Measurements from ENCODE around the gene ESR2.
"Not testable (repeated sequence)": the region's sequence is repeated elsewhere in the genome, so short reads cannot be mapped to it uniquely, and the experiment has no call there.

ESR2 gene

DNA sequence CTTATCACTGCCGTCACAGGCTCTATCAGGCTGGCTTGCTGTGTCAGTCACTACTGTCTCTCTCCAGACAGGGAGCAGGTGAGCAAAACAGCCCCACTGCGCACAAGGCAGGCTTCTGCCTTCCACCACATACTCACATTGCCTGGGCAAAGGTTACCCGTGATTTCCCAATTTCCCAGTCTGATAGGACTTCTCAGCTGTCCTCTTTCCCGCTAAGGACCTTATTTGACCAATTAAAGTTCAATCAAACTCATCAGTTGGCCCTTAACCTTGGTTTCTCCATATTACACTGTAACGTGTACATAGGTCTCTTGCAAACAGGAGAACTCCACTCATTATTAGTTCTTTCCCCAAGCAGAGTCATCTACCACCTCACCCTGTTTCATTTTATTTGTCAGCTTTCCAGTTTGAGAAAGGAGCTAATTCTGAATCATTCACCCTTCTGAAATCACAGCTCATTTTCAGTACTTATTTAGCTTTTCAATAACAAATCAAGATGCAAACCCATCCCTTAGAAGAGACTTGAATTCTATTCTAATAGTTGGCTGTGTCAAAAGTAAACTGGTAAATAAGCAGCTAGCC lies 170.8 kb downstream of the ESR2 start:
- no peaks in the 10 kb centered on the region for H3K9me3 ChIP-seq (ENCODE audit: insufficient read depth, low read depth, low read length)
- H3K4me3 ChIP-seq (ENCODE audit: low read length) = no peak overlapping the region
- no peak overlapping the region for H3K9ac ChIP-seq (ENCODE audit: low read depth, low read length)
- H3K27me3 ChIP-seq (ENCODE audit: insufficient read depth, low read length) = no peaks in the 10 kb centered on the region
- WGBS = 94% methylated on average over 5 of the region's 5 CpGs
- H3K36me3 ChIP-seq (ENCODE audit: insufficient read depth, low read length) = peaks cover 73% of the 10 kb centered on the region
- H3K27ac ChIP-seq (ENCODE audit: low read depth, low read length) = no peak overlapping the region
- no peaks in the 10 kb centered on the region for H3K4me1 ChIP-seq (ENCODE audit: insufficient read depth, low read length)

DNA sequence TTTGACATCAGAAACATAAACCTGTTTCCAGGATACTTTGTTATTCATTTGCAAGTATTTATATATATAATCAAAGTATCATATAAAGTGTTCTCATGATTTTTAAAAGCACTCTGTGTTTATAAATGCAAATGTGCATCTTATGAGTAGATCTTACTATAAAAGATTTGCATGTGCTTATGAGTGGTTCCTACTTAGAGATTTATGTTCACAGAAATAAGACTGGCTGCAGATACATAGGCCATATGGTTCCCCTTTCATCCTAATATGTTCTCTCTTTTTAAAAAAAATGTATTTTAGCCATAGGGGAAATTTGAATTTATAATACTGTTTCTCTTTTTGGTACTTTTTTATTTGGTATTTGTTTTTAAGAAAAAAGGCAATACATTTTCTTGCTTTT lies 174.2 kb downstream of the ESR2 start:
- Histone ChIP-seq H3K9ac (ENCODE audit: low read depth, low read length) (no peak overlapping the region), H3K4me3 (ENCODE audit: low read length) (no peak overlapping the region), H3K36me3 (ENCODE audit: insufficient read depth, low read length) (peaks cover 55% of the 10 kb centered on the region), H3K27ac (ENCODE audit: low read depth, low read length) (no peak overlapping the region), H3K4me1 (ENCODE audit: insufficient read depth, low read length) (no peaks in the 10 kb centered on the region), H3K27me3 (ENCODE audit: insufficient read depth, low read length) (no peaks in the 10 kb centered on the region), H3K9me3 (ENCODE audit: insufficient read depth, low read depth, low read length) (no peaks in the 10 kb centered on the region)

DNA sequence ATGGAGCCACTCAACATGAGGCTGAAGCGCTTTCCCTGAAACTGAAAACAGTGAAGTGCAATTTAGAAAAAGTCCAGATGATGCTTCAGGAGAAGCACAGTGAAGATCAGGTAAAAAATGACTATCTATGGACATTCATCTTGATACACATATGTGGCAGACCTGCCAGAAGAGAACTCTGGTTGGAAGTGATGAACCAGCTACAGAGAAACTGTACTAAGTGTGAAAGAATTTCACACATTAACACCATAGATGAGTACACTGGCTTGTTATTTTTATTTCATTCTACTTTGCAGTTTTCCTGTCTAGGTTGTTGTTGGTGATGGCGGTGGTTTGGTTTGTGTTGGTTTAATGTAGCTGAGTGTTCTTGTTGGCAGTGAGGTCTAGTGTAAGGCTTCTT lies 174.7 kb downstream of the ESR2 start:
- Histone ChIP-seq H3K9ac (ENCODE audit: low read depth, low read length) (no peak overlapping the region), H3K36me3 (ENCODE audit: insufficient read depth, low read length) (peaks cover 56% of the 10 kb centered on the region), H3K9me3 (ENCODE audit: insufficient read depth, low read depth, low read length) (no peaks in the 10 kb centered on the region), H3K27ac (ENCODE audit: low read depth, low read length) (no peak overlapping the region), H3K4me1 (ENCODE audit: insufficient read depth, low read length) (no peaks in the 10 kb centered on the region), H3K27me3 (ENCODE audit: insufficient read depth, low read length) (no peaks in the 10 kb centered on the region), H3K4me3 (ENCODE audit: low read length) (no peak overlapping the region)
- WGBS = 95% methylated on average over 2 of the region's 2 CpGs

DNA sequence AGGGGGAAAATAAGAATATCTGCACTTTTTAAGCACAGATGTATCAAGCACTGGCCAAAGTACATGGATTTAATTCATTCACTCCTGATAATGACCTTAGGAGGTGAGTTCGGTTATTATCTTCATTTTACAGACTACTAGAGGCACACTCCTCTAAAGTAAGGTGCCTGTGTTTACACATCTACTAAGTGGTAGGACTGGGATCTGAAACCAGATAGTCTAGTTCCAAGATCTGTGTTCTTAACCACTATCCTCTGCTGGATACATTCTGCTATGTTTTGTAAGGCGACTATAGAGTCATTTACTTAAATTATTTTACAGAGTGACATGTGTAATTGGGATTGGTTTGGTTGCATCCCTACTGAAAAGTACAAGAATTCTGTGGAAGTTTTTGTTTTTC lies 175.3 kb downstream of the ESR2 start:
- H3K4me1 ChIP-seq (ENCODE audit: insufficient read depth, low read length) = no peaks in the 10 kb centered on the region
- no peaks in the 10 kb centered on the region for H3K9me3 ChIP-seq (ENCODE audit: insufficient read depth, low read depth, low read length)
- H3K4me3 ChIP-seq (ENCODE audit: low read length) = no peak overlapping the region
- no peak overlapping the region for H3K27ac ChIP-seq (ENCODE audit: low read depth, low read length)
- WGBS = 83% methylated on average over 2 of the region's 2 CpGs
- H3K36me3 ChIP-seq (ENCODE audit: insufficient read depth, low read length) = peaks cover 54% of the 10 kb centered on the region
- H3K9ac ChIP-seq (ENCODE audit: low read depth, low read length) = no peak overlapping the region
- no peaks in the 10 kb centered on the region for H3K27me3 ChIP-seq (ENCODE audit: insufficient read depth, low read length)

DNA sequence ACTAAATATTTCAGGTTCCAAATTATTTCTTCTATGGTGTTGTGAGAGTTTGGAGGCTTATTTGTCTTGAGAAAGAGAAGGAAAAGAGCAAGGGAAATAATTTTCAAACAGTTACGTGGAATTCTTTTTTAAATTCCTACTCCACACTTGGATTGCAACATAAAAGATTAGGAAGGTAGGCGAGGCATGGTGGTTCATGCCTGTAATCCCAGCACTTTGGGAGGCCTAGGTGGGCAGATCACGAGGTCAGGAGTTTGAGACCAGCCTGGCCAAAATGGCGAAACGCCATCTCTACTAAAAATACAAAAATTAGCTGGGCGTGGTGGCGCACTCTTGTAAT lies 175.8 kb downstream of the ESR2 start:
- H3K9ac ChIP-seq (ENCODE audit: low read depth, low read length); H3K4me3 ChIP-seq (ENCODE audit: low read length); H3K27ac ChIP-seq (ENCODE audit: low read depth, low read length); H3K27me3 ChIP-seq (ENCODE audit: insufficient read depth, low read length); H3K9me3 ChIP-seq (ENCODE audit: insufficient read depth, low read depth, low read length); H3K4me1 ChIP-seq (ENCODE audit: insufficient read depth, low read length): not testable (repeated sequence)
- WGBS = 98% methylated on average over 6 of the region's 7 CpGs
- H3K36me3 ChIP-seq (ENCODE audit: insufficient read depth, low read length) = peaks cover 57% of the 10 kb centered on the region

DNA sequence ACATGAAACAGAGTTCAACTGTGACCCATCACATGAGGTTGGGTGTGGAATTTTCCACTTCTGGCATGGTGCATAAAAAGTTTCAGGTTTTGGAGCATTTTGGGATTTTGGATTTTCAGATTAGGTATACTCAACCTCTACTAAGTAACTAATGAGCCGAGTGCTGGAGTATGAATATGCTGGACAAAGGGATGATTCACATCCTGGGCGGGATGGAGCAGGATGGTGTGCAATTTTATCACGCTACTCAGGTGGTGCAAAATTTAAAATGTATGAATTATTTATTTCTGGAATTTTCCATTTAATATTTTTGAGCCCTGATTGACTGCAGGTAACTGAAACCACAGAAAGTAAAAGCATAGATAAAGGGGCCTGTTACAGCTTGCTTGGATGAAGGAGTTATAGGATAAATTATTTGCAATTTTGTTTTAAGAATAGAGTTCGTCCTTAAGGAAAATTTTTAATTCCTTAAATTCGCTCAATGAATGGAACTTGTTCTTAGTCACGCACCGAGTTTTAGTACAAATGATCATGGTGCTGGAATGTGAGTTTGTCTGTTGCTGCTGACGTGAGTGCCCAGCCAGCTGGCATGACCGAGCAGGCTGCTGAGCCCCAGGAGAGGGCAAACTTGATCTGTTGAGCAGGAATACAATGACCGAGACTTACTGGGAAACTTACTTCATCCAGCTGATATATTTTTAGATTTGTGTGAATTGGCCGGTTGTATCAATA lies 176.3 kb downstream of the ESR2 start:
- WGBS = 96% methylated on average over 10 of the region's 11 CpGs
- Histone ChIP-seq H3K4me3 (ENCODE audit: low read length) (no peak overlapping the region), H3K27me3 (ENCODE audit: insufficient read depth, low read length) (no peaks in the 10 kb centered on the region), H3K27ac (ENCODE audit: low read depth, low read length) (no peak overlapping the region), H3K9me3 (ENCODE audit: insufficient read depth, low read depth, low read length) (no peaks in the 10 kb centered on the region), H3K36me3 (ENCODE audit: insufficient read depth, low read length) (peaks cover 55% of the 10 kb centered on the region), H3K9ac (ENCODE audit: low read depth, low read length) (no peak overlapping the region), H3K4me1 (ENCODE audit: insufficient read depth, low read length) (no peaks in the 10 kb centered on the region)

DNA sequence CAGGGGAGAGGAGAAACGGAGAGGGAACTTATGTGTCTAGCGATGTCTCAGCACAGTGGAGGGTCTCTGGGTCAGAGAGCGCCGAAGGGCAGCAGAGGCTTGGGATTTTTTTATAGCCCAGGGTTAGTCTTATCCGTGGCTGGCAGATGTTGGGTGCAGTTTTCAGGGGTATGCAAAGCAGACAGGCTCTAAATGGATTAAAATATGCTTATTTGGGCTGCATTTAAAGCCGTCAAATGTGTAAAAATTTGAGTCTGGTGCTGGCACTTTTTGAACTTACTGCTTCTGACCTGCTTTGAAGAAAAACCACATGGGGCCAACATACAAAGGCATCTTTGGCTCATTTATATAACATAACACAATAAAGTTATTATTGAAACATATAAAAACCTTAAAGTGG lies 178.8 kb downstream of the ESR2 start:
- 94% methylated on average over 6 of the region's 6 CpGs for WGBS
- no peak overlapping the region for H3K4me3 ChIP-seq (ENCODE audit: low read length)
- H3K27ac ChIP-seq (ENCODE audit: low read depth, low read length) = no peak overlapping the region
- no peaks in the 10 kb centered on the region for H3K4me1 ChIP-seq (ENCODE audit: insufficient read depth, low read length)
- no peak overlapping the region for H3K9ac ChIP-seq (ENCODE audit: low read depth, low read length)
- peaks cover 46% of the 10 kb centered on the region for H3K36me3 ChIP-seq (ENCODE audit: insufficient read depth, low read length)
- no peaks in the 10 kb centered on the region for H3K9me3 ChIP-seq (ENCODE audit: insufficient read depth, low read depth, low read length)
- H3K27me3 ChIP-seq (ENCODE audit: insufficient read depth, low read length) = no peaks in the 10 kb centered on the region

DNA sequence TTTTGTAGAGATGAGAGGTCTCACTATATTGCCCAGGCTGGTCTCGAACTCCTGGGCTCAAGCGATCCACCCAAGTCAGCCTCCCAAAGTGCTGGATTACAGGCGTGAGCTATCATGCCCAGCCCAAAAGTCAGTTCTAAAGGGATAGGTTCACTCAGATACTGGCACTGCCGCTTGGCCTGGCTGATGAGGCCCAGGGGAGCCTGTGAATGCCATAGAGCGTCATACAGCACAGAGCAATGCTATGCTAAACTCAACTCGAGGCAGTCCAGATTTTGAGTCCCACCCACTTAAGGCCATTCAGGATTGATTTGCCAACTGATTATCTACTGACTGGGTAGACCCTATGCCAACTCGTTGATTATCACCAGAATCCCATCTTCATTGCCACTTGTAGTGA lies 179.4 kb downstream of the ESR2 start:
- no peak overlapping the region for H3K4me3 ChIP-seq (ENCODE audit: low read length)
- H3K4me1 ChIP-seq (ENCODE audit: insufficient read depth, low read length) = no peaks in the 10 kb centered on the region
- peaks cover 45% of the 10 kb centered on the region for H3K36me3 ChIP-seq (ENCODE audit: insufficient read depth, low read length)
- WGBS = 96% methylated on average over 7 of the region's 7 CpGs
- no peak overlapping the region for H3K27ac ChIP-seq (ENCODE audit: low read depth, low read length)
- H3K27me3 ChIP-seq (ENCODE audit: insufficient read depth, low read length) = no peaks in the 10 kb centered on the region
- no peaks in the 10 kb centered on the region for H3K9me3 ChIP-seq (ENCODE audit: insufficient read depth, low read depth, low read length)
- no peak overlapping the region for H3K9ac ChIP-seq (ENCODE audit: low read depth, low read length)

DNA sequence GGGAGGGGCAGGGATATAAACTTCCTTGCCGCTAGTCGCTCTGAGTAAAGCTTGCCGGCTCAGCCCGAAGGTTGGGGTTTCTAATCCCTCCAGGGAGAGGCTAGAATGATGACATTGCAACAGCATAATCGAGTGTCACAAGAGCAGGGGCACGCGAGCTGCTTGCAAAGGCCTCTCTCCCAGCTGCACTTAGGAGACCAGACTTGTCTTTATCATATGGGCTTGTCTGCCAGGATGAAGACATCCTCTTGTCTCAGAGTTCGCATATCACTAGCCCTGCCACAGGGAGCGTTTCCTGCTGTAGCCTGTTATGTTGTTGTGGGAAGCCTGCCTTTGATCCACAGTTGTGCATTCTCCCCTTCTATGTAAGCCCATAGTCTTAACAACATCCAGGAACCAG lies 180.0 kb downstream of the ESR2 start:
- Histone ChIP-seq H3K9me3 (ENCODE audit: insufficient read depth, low read depth, low read length) (no peaks in the 10 kb centered on the region), H3K4me1 (ENCODE audit: insufficient read depth, low read length) (no peaks in the 10 kb centered on the region), H3K27ac (ENCODE audit: low read depth, low read length) (no peak overlapping the region), H3K36me3 (ENCODE audit: insufficient read depth, low read length) (peaks cover 41% of the 10 kb centered on the region), H3K4me3 (ENCODE audit: low read length) (no peak overlapping the region), H3K27me3 (ENCODE audit: insufficient read depth, low read length) (no peaks in the 10 kb centered on the region), H3K9ac (ENCODE audit: low read depth, low read length) (no peak overlapping the region)
- 78% methylated on average over 9 of the region's 9 CpGs for WGBS

DNA sequence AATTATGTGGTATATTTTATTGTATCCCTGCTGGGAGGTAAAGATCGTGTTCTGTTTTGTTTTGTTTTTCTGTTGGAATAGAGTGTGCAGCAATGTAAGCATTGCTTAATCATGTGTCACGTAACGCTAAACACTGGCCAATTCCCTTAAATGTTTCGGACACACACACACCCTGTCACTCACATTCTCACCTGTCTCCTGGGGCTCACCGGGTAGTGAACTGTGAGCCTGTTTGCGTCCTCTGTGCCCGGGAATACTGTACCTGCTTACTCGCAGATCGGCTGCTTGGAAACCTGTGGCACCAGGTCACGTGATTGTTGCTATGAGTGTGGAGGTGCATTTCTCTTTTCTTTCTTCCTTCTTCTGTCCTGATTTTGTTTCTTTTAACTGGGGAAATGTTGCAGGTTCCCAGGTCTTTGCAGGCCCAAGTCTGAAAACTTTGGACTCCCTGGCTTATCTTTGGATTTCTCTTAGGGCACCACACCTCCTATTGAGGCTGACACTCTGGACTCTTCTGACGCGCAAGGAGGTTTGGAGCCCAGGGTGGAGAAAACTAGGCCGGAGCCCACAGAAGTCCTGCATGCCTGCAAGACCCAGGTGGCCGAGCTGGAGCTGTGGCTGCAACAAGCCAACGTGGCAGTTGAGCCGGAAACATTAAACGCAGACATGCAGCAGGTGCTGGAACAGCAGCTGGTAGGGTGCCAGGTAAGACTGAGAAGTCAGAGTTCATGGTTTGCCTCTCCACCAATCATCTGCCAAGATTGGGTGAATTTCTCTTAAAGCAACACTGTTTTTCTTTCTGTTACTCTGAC lies 181.1 kb downstream of the ESR2 start:
- Histone ChIP-seq H3K36me3 (ENCODE audit: insufficient read depth, low read length) (peaks cover 45% of the 10 kb centered on the region), H3K9me3 (ENCODE audit: insufficient read depth, low read depth, low read length) (no peaks in the 10 kb centered on the region), H3K27ac (ENCODE audit: low read depth, low read length) (no peak overlapping the region), H3K4me1 (ENCODE audit: insufficient read depth, low read length) (no peaks in the 10 kb centered on the region), H3K27me3 (ENCODE audit: insufficient read depth, low read length) (no peaks in the 10 kb centered on the region), H3K4me3 (ENCODE audit: low read length) (no peak overlapping the region), H3K9ac (ENCODE audit: low read depth, low read length) (no peak overlapping the region; the same call in 1 of the 2 replicates)
- 95% methylated on average over 17 of the region's 17 CpGs for WGBS

DNA sequence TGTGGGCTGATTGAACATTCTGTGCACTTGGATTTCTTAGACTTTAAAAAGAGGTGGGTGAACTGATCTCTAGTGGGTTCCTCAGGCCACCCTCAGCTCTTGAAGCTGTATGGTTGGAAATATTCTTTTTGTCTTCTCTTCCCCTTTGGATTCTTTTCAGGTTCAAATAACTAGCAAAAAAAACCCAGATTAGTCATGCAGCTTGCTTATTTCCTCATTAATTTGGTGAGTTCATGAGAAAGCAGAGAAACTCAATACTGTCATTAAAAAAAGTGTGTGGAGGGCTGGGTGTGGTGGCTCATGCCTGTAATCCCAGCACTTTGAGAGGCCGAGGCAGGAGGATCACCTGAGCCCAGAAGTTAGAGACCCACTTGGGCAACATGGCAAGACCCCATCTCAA lies 183.4 kb downstream of the ESR2 start:
- Histone ChIP-seq H3K4me1 (ENCODE audit: insufficient read depth, low read length) (no peaks in the 10 kb centered on the region), H3K9me3 (ENCODE audit: insufficient read depth, low read depth, low read length) (no peaks in the 10 kb centered on the region), H3K9ac (ENCODE audit: low read depth, low read length) (no peak overlapping the region), H3K36me3 (ENCODE audit: insufficient read depth, low read length) (peaks cover 54% of the 10 kb centered on the region), H3K4me3 (ENCODE audit: low read length) (no peak overlapping the region), H3K27ac (ENCODE audit: low read depth, low read length) (no peak overlapping the region), H3K27me3 (ENCODE audit: insufficient read depth, low read length) (no peaks in the 10 kb centered on the region)
- WGBS = 95% methylated on average over 1 of the region's 1 CpG
